Ascending aorta (tissue), 2 donors: ENCODE results near the gene PSMD4. TPM values are rescaled to one million over a fixed set of nuclear protein-coding genes. Genes with fewer than 3 reads are reported as not detected.

Source experiments
- DNase-seq, 2 donors: peaks; one replicate each; pipeline ENCODE4 v3.0.0-alpha.2; 2019; ENCODE audit warnings: low spot score in 2 of 2
- H3K27ac ChIP-seq, 2 donors: fragments of 200-600 bp; sonication (generic); one replicate each; pipeline ENCODE4 v1.5.1; 2016 to 2017; ENCODE audit warnings: mild to moderate bottlenecking in 1 of 2
- H3K27me3 ChIP-seq: fragments of 200-600 bp; sonication (generic); one replicate; pipeline ENCODE4 v1.5.1; 2017
- H3K36me3 ChIP-seq, 2 donors: fragments of 200-600 bp; sonication (generic); one replicate each; pipeline ENCODE4 v1.5.1; 2016
- H3K4me1 ChIP-seq, 2 donors: fragments of 200-600 bp; sonication (generic); one replicate each; pipeline ENCODE4 v1.5.1; 2016 to 2017; ENCODE audit warnings: mild to moderate bottlenecking in 1 of 2
- H3K4me3 ChIP-seq, 2 donors: fragments of 200-600 bp; sonication (generic); one replicate each; pipeline ENCODE4 v1.5.1; 2016 to 2017; ENCODE audit warnings: mild to moderate bottlenecking in 1 of 2
- H3K9me3 ChIP-seq, 2 donors: fragments of 200-600 bp; sonication (generic); one replicate each; pipeline ENCODE4 v1.5.1; 2016
- CTCF ChIP-seq, 3 experiments: fragments of 200-600 bp in 2 of 3; fragments of 450-650 bp in 1 of 3; sonication (generic) in 2 of 3; IDR thresholded peaks; one replicate each; pipeline ENCODE4 v1.5.1; 2016 to 2019; ENCODE audit warnings: antibody characterized with exemption in 3 of 3, mild to moderate bottlenecking in 1 of 3, moderate library complexity in 1 of 3
- intact Hi-C: fragments of 100-400 bp; cut with DNase I; formaldehyde crosslinking; loops from one replicate; pipeline ENCODE4 v1.15.1; 2023
- total RNA-seq: library from RNA; depleted of rRNA; stranded (reverse); fragments of >200 nt; gene quantifications from one replicate; pipeline ENCODE4 v1.1.0, GENCODE V29; 2016

The PSMD4 gene
- total RNA-seq, 1 donor from 2014 or later = 83.5 TPM

GRCh38 chr1:151282883-151283725, 28.6 kb downstream of the PSMD4 start:
- peaks cover 6 to 17% of the 10 kb centered on the region in 2 donors for H3K4me1 ChIP-seq
- peak overlapping the region; percentile 97 to 99 for H3K27ac ChIP-seq
- peaks cover 29 to 31% of the 10 kb centered on the region in 2 donors for H3K36me3 ChIP-seq
- DNase-seq = no peak
- peak overlapping the region; percentile 89 to 94 for H3K4me3 ChIP-seq
- intact Hi-C loops = loop anchor here (1.0 to 5.0 kb wide), 5 partner anchors 29 to 258 kb away; partner anchors contain the start of genes PI4KB, PSMB4, PSMD4 and TUFT1
- no peak for TF ChIP-seq CTCF (IDR thresholded peaks at IDR 0.05)
- H3K27me3 ChIP-seq = no peaks in the 10 kb centered on the region
- no peaks in the 10 kb centered on the region for H3K9me3 ChIP-seq

- peak overlapping the region; percentile 97 to 99 for H3K27ac ChIP-seq
- DNase-seq = no peak
- TF ChIP-seq CTCF (IDR thresholded peaks at IDR 0.05) = no peak
- H3K4me1 ChIP-seq = peaks cover 6 to 17% of the 10 kb centered on the region in 2 donors
- peaks cover 39 to 41% of the 10 kb centered on the region in 2 donors for H3K36me3 ChIP-seq
- H3K9me3 ChIP-seq = no peaks in the 10 kb centered on the region
- intact Hi-C loops = loop anchor here (5.0 kb wide), 1 partner anchor 113 kb away; the partner anchor contains the start of gene PSMB4
- peak overlapping the region; percentile 89 to 94 for H3K4me3 ChIP-seq
- no peaks in the 10 kb centered on the region for H3K27me3 ChIP-seq
Measured at GRCh38 chr1:151284013-151284577, 29.6 kb downstream of the PSMD4 start.

GRCh38 chr1:151286619-151287340, 32.2 kb downstream of the PSMD4 start:
- DNase-seq = no peak
- H3K36me3 ChIP-seq = peaks cover 58 to 67% of the 10 kb centered on the region in 2 donors
- intact Hi-C loops = no loop called here
- TF ChIP-seq CTCF (IDR thresholded peaks at IDR 0.05) = no peak
- no peaks in the 10 kb centered on the region for H3K27me3 ChIP-seq
- no peak overlapping the region for H3K27ac ChIP-seq
- peaks cover 6 to 12% of the 10 kb centered on the region in 2 donors for H3K4me1 ChIP-seq
- H3K4me3 ChIP-seq = no peak overlapping the region
- H3K9me3 ChIP-seq = no peaks in the 10 kb centered on the region

GRCh38 chr1:151287341-151287699, 32.8 kb downstream of the PSMD4 start:
- Histone ChIP-seq H3K36me3 (peaks cover 62 to 70% of the 10 kb centered on the region in 2 donors), H3K9me3 (no peaks in the 10 kb centered on the region), H3K4me1 (peaks cover 6 to 12% of the 10 kb centered on the region in 2 donors), H3K4me3 (no peak overlapping the region), H3K27ac (no peak overlapping the region), H3K27me3 (no peaks in the 10 kb centered on the region)
- no peak for TF ChIP-seq CTCF (IDR thresholded peaks at IDR 0.05)
- intact Hi-C loops = no loop called here
- no peak for DNase-seq

GRCh38 chr1:151287767-151288500, 33.4 kb downstream of the PSMD4 start:
- TF ChIP-seq CTCF (IDR thresholded peaks at IDR 0.05) = no peak
- no peak overlapping the region for H3K27ac ChIP-seq
- no peak for DNase-seq
- H3K27me3 ChIP-seq = no peaks in the 10 kb centered on the region
- H3K4me3 ChIP-seq = no peak overlapping the region
- H3K4me1 ChIP-seq = peaks cover 6 to 12% of the 10 kb centered on the region in 2 donors
- H3K36me3 ChIP-seq = peaks cover 68 to 77% of the 10 kb centered on the region in 2 donors
- intact Hi-C loops = no loop called here
- no peaks in the 10 kb centered on the region for H3K9me3 ChIP-seq
